GM12878 (cell line): Measurements from ENCODE around the gene EMILIN2. TPM values are rescaled to one million over a fixed set of nuclear protein-coding genes. Genes with fewer than 3 reads are reported as not detected.

Experiments
- ATAC-seq: fragments of 200-7000 bp; cut with Tn5 transposase; 3 replicates; pipeline ENCODE4 v1.9.1; 2020; ENCODE audit warnings: mild to moderate bottlenecking, moderate library complexity
- BruUV-seq: library from RNA; stranded (reverse); fragments of 400-500 nt; replicated peaks from 2 replicates; lab custom pipeline; 2021; lab: Mats Ljungman, UMichigan
- CTCF ChIA-PET: fragments of 300-600 bp; sonication (Branson Sonifier 250); formaldehyde crosslinking; extraction: SDS; loops from one replicate; lab custom pipeline; 2021; ENCODE audit warnings: inconsistent platforms; lab: Yijun Ruan, JAX
- POLR2A ChIA-PET: fragments of 350-600 bp; formaldehyde crosslinking; extraction: SDS; loops from one replicate; lab custom pipeline; 2021; ENCODE audit warnings: inconsistent platforms; lab: Charles Lee
- RAD21 ChIA-PET: fragments of 300-600 bp; sonication (Branson Sonifier 250); formaldehyde crosslinking; loops from one replicate; lab custom pipeline; 2023; ENCODE audit warnings: antibody characterized with exemption; ENCODE audit not compliant: unreplicated experiment; lab: Charles Lee
- SMC1A ChIA-PET: fragments of 300-600 bp; sonication (Branson Sonifier 250); formaldehyde crosslinking; loops from one replicate; lab custom pipeline; 2023; ENCODE audit not compliant: unreplicated experiment, uncharacterized antibody; lab: Charles Lee
- DNase-seq: peaks from one replicate; pipeline ENCODE4 v3.0.0-alpha.2; 2011; ENCODE audit warnings: low read depth, low spot score
- FAIRE-seq: peaks from 3 replicates; lab custom pipeline; 2011; peaks lifted over from hg19 to GRCh38; lab: Jason Lieb, UNC
- H2AFZ ChIP-seq: 2 replicates; pipeline ENCODE4 v1.6.0; 2011; ENCODE audit warnings: low read depth, low read length, control low read depth; ENCODE audit not compliant: control insufficient read depth
- H3K27ac ChIP-seq: 2 replicates; pipeline ENCODE4 v1.5.1; 2011; ENCODE audit warnings: control low read depth; ENCODE audit not compliant: control insufficient read depth, insufficient read depth
- H3K27me3 ChIP-seq, 2 experiments: replicated peaks in 1 of 2; 2 replicates each; pipeline versions ENCODE4 v1.6.0 to v1.6.1; 2011; ENCODE audit warnings: low read length in 1 of 2; ENCODE audit not compliant: control insufficient read depth in 2 of 2, insufficient read depth in 2 of 2
- H3K36me3 ChIP-seq, 2 experiments: 2 replicates each; pipeline ENCODE4 v1.5.1; 2011; ENCODE audit warnings: low read length in 1 of 2; ENCODE audit not compliant: control insufficient read depth in 2 of 2, insufficient read depth in 2 of 2
- H3K4me1 ChIP-seq: 2 replicates; pipeline ENCODE4 v1.6.1; 2011; ENCODE audit warnings: mild to moderate bottlenecking, low read length, moderate library complexity, mixed read lengths; ENCODE audit not compliant: control insufficient read depth, insufficient read depth
- H3K4me2 ChIP-seq: 2 replicates; pipeline ENCODE4 v1.6.0; 2011; ENCODE audit warnings: control low read depth; ENCODE audit not compliant: control insufficient read depth, insufficient read depth
- H3K4me3 ChIP-seq: fragments of 200-600 bp; sonication (generic); 2 replicates; pipeline ENCODE4 v1.5.1; 2016
- H3K79me2 ChIP-seq: 2 replicates; pipeline ENCODE4 v1.6.0; 2011; ENCODE audit warnings: low read length; ENCODE audit not compliant: control insufficient read depth, insufficient read depth
- H3K9ac ChIP-seq: 2 replicates; pipeline ENCODE4 v1.8.0; 2011; ENCODE audit warnings: low read length, control low read depth, mixed read lengths; ENCODE audit not compliant: control insufficient read depth, insufficient read depth
- H3K9me3 ChIP-seq: replicated peaks from 3 replicates; pipeline ENCODE4 v1.5.1; 2011; ENCODE audit warnings: mild to moderate bottlenecking, low read length; ENCODE audit not compliant: control insufficient read depth, insufficient read depth
- H4K20me1 ChIP-seq: 2 replicates; pipeline ENCODE4 v1.6.0; 2011; ENCODE audit not compliant: control insufficient read depth, insufficient read depth
- ESRRA ChIP-seq: IDR thresholded peaks from 2 replicates; pipeline ENCODE4 v1.6.1; 2012; ENCODE audit warnings: mild to moderate bottlenecking, low read length, improper control_type of control experiment
- KDM1A ChIP-seq: fragments of 200-600 bp; sonication (generic); IDR thresholded peaks from 2 replicates; pipeline ENCODE4 v1.6.1; 2016; ENCODE audit warnings: borderline replicate concordance
- NFXL1 ChIP-seq: fragments of 450-650 bp; IDR thresholded peaks from 2 replicates; pipeline ENCODE4 v1.6.1; 2017; ENCODE audit warnings: antibody characterized with exemption, mild to moderate bottlenecking, borderline replicate concordance
- RB1 ChIP-seq: fragments of 450-650 bp; formaldehyde crosslinking; IDR thresholded peaks from 2 replicates; pipeline ENCODE4 v1.6.1; 2017; ENCODE audit warnings: mild to moderate bottlenecking, borderline replicate concordance
- SMARCA5 ChIP-seq: fragments of 450-650 bp; IDR thresholded peaks from 2 replicates; pipeline ENCODE4 v1.6.1; 2017; ENCODE audit warnings: mild to moderate bottlenecking
- SRF ChIP-seq, 2 experiments: IDR thresholded peaks; 2 replicates each; pipeline ENCODE4 v1.6.1; 2011; ENCODE audit warnings: low read depth in 2 of 2, low read length in 2 of 2, mild to moderate bottlenecking in 1 of 2, moderate library complexity in 1 of 2
- SUPT20H ChIP-seq: IDR thresholded peaks from 2 replicates; pipeline ENCODE4 v1.6.1; 2011; ENCODE audit warnings: low read depth, mild to moderate bottlenecking, low read length, moderate library complexity, borderline replicate concordance; ENCODE audit not compliant: control insufficient read depth
- SUZ12 ChIP-seq: fragments of 200-600 bp; sonication (generic); IDR thresholded peaks from one replicate; pipeline ENCODE4 v1.6.1; 2018; ENCODE audit warnings: antibody characterized with exemption, mild to moderate bottlenecking; ENCODE audit not compliant: unreplicated experiment
- TARDBP ChIP-seq: IDR thresholded peaks from 2 replicates; pipeline ENCODE4 v1.6.1; 2016; ENCODE audit warnings: borderline replicate concordance
- WGBS: methylation state at CpG from one replicate; pipeline ENCODE4 v1.1.6; 2016; ENCODE audit warnings: low lambda C conversion rate; ENCODE audit not compliant: insufficient replicate concordance, insufficient coverage; ENCODE audit errors: missing lambda C conversion rate; 5-methylcytosine and 5-hydroxymethylcytosine counted together
- in situ Hi-C: fragments of 300-500 bp; cut with MboI; formaldehyde crosslinking; loops from 9 replicates; pipeline ENCODE4 v1.14.3; 2018; ENCODE audit warnings: mixed read lengths
- intact Hi-C: fragments of 100-400 bp; cut with micrococcal nuclease; formaldehyde crosslinking; loops from one replicate; pipeline ENCODE4 v1.14.2; 2022; ENCODE audit not compliant: unreplicated experiment
- polyA plus RNA-seq, 11 experiments: library from polyadenylated mRNA; depleted of rRNA in 4 of 11; unstranded in 6 of 11; stranded (reverse) in 5 of 11; fragments of >200 nt; fragmentation: Nextera tagmentation in 4 of 11; fragmentation: Illumina TruSeq in 1 of 11; extraction: Ambion mirVana in 4 of 11; extraction: Trizol in 1 of 11; gene quantifications; 1 replicate in 1 of 11; 2 replicates in 10 of 11; pipeline versions ENCODE4 v1.2.1 to v1.2.3, GENCODE V29; 2011 to 2016; ENCODE audit warnings: inconsistent platforms in 2 of 11, missing spikeins in 2 of 11, low read depth in 1 of 11
- total RNA-seq, 4 experiments: library from RNA; depleted of rRNA in 3 of 4; stranded (reverse); fragments of >200 nt in 3 of 4; fragmentation: Illumina TruSeq in 1 of 4; extraction: Trizol in 1 of 4; gene quantifications; 2 replicates each; pipeline versions ENCODE4 v1.2.1 to v1.2.3, GENCODE V29; 2013 to 2021
- TF ChIP-seq, protein P1 (sequence below): fragments of 150-350 bp; IDR thresholded peaks from 2 replicates; pipeline ENCODE4 v1.6.1; 2016; ENCODE audit warnings: low read depth, low read length
- TF ChIP-seq, protein P2 (sequence below): fragments of 450-650 bp; IDR thresholded peaks from 2 replicates; pipeline ENCODE4 v1.6.1; 2017; ENCODE audit warnings: borderline replicate concordance

Gene EMILIN2
- total and polyA plus RNA-seq, 10 of the 15 experiments (the other 5 are each of a cell fraction or from before 2014, with no cell fraction given) = 0.58 to 18.4 (median 5.9) TPM

DNA sequence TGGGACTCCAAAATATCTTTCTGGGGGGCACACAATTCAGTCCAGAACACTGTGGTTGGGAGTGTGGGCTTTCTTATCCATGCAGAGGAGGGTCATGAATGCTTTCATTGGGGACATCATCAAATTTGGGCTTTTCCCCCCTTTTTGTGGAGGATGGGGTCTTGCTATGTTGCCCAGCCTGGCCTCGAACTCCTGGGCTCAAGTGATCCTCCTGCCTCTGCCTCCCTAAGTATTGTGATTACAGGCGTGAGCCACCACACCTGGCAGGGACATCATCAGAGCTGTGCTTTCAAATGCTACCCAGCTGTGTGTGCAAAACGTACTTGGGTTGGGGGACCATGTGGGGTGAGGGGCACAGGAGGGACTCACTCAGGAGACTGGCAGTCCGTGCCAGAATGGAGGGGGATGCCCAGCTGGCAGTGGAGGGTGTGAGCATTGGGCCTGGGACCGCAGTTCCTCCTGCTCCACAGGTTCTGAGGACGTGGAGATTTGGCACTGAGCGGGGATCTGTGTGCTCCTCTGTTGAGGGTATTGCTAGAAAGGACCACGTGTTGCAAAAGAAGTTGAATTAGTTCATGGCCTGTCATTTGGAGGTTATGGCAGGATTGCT is 24.4 kb downstream of the EMILIN2 start (continued):
- TF ChIP-seq NFXL1 (no peak), SUPT20H (no peak), TARDBP (no peak)
- TF ChIP-seq, all 136 proteins: peak for 0

DNA sequence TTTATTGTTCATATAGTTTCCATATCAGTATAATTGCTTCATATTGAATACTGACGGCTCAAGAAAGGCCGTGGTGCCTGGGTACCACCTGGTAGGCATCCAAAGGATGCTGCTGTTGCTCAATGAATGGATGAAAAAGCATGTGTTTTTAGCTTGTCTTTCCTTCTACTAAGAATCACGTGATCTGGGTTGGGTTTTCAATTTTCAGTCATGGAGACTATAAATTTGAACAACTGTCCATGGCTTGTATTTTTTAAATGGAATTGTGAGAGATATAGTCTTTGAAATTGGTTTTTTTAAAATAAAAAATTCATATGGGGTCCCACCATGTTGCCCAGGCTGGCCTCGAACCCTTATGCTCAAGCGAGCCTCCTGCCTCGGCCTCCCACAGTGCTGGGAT is 25.3 kb downstream of the EMILIN2 start:
- no TSS peak for BruUV-seq
- no peak for ATAC-seq
- intact Hi-C loops = no loop called here
- in situ Hi-C loops = no loop called here
- POLR2A ChIA-PET = no interaction called here
- Histone ChIP-seq H3K27me3 (no peaks in the 10 kb centered on the region), H3K27ac (no peak overlapping the region), H2AFZ (no peak overlapping the region), H3K4me3 (no peak overlapping the region), H3K79me2 (no peaks in the 10 kb centered on the region), H4K20me1 (no peaks in the 10 kb centered on the region), H3K9me3 (no peaks in the 10 kb centered on the region), H3K9ac (no peak overlapping the region), H3K4me2 (no peak overlapping the region), H3K4me1 (no peaks in the 10 kb centered on the region), H3K36me3 (no peaks in the 10 kb centered on the region)
- 47% methylated on average over 6 of the region's 6 CpGs for WGBS
- no peak for DNase-seq
- SMC1A ChIA-PET = interaction anchor here (0.6 to 0.8 kb wide), 2 partner anchors 13 to 282 kb away, joined by 3 to 4 read pairs; no protein-coding TSS in a partner anchor
- CTCF ChIA-PET = interaction anchor here (0.7 kb wide), 1 partner anchor 10 kb away, joined by 3 read pairs; no protein-coding TSS in a partner anchor
- TF ChIP-seq SUZ12 (no peak), SRF (IDR thresholded peaks at IDR 0.05; ENCODE audit: low read depth in 2 of 2, low read length in 2 of 2) (no peak), KDM1A (no peak), RB1 (no peak), SMARCA5 (no peak), ESRRA (no peak)
- TF ChIP-seq, protein P1, sequence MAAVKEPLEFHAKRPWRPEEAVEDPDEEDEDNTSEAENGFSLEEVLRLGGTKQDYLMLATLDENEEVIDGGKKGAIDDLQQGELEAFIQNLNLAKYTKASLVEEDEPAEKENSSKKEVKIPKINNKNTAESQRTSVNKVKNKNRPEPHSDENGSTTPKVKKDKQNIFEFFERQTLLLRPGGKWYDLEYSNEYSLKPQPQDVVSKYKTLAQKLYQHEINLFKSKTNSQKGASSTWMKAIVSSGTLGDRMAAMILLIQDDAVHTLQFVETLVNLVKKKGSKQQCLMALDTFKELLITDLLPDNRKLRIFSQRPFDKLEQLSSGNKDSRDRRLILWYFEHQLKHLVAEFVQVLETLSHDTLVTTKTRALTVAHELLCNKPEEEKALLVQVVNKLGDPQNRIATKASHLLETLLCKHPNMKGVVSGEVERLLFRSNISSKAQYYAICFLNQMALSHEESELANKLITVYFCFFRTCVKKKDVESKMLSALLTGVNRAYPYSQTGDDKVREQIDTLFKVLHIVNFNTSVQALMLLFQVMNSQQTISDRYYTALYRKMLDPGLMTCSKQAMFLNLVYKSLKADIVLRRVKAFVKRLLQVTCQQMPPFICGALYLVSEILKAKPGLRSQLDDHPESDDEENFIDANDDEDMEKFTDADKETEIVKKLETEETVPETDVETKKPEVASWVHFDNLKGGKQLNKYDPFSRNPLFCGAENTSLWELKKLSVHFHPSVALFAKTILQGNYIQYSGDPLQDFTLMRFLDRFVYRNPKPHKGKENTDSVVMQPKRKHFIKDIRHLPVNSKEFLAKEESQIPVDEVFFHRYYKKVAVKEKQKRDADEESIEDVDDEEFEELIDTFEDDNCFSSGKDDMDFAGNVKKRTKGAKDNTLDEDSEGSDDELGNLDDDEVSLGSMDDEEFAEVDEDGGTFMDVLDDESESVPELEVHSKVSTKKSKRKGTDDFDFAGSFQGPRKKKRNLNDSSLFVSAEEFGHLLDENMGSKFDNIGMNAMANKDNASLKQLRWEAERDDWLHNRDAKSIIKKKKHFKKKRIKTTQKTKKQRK = no peak
- TF ChIP-seq, protein P2, sequence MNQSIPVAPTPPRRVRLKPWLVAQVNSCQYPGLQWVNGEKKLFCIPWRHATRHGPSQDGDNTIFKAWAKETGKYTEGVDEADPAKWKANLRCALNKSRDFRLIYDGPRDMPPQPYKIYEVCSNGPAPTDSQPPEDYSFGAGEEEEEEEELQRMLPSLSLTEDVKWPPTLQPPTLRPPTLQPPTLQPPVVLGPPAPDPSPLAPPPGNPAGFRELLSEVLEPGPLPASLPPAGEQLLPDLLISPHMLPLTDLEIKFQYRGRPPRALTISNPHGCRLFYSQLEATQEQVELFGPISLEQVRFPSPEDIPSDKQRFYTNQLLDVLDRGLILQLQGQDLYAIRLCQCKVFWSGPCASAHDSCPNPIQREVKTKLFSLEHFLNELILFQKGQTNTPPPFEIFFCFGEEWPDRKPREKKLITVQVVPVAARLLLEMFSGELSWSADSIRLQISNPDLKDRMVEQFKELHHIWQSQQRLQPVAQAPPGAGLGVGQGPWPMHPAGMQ = no peak
- RAD21 ChIA-PET = no interaction called here
- no peak for FAIRE-seq
